Measurements from ENCODE around the gene MRM2.

MRM2 gene

GRCh38 chr7:2220030-2220429 is 22.0 kb downstream of the MRM2 start:
- no peak for DNase-seq

GRCh38 chr7:2219606-2220005 is 22.4 kb downstream of the MRM2 start:
- DNase-seq = no peak

- DNase-seq = no peak
Measured at GRCh38 chr7:2219136-2219535, 22.9 kb downstream of the MRM2 start.

GRCh38 chr7:2218444-2218785 is 23.6 kb downstream of the MRM2 start:
- DNase-seq = no peak

- DNase-seq = no peak
Measured at GRCh38 chr7:2217716-2218443, 24.1 kb downstream of the MRM2 start.

GRCh38 chr7:2217206-2217605 is 24.8 kb downstream of the MRM2 start:
- no peak for DNase-seq

- no peak for DNase-seq
Measured at GRCh38 chr7:2215851-2216250, 26.2 kb downstream of the MRM2 start.

- peak in 1 of 2 donors; percentile 7 for DNase-seq
Measured at GRCh38 chr7:2214636-2215035, 27.4 kb downstream of the MRM2 start.

GRCh38 chr7:2213551-2214215 is 28.3 kb downstream of the MRM2 start:
- no peak for DNase-seq

- no peak for DNase-seq
Measured at GRCh38 chr7:2212906-2213305, 29.1 kb downstream of the MRM2 start.

GRCh38 chr7:2211926-2212325 is 30.1 kb downstream of the MRM2 start:
- DNase-seq = no peak

GRCh38 chr7:2211259-2211880 is 30.6 kb downstream of the MRM2 start:
- DNase-seq = no peak

- DNase-seq = no peak
Measured at GRCh38 chr7:2210551-2211258, 31.3 kb downstream of the MRM2 start.

GRCh38 chr7:2209961-2210323 is 32.1 kb downstream of the MRM2 start:
- DNase-seq = no peak

GRCh38 chr7:2209146-2209960 is 32.7 kb downstream of the MRM2 start:
- DNase-seq = peak; percentile 47 to 50

GRCh38 chr7:2208712-2209111 is 33.3 kb downstream of the MRM2 start:
- no peak for DNase-seq

- DNase-seq = no peak
Measured at GRCh38 chr7:2205036-2205780, 36.8 kb downstream of the MRM2 start.

- no peak for DNase-seq
Measured at GRCh38 chr7:2204446-2204845, 37.6 kb downstream of the MRM2 start.

GRCh38 chr7:2203766-2204300 is 38.2 kb downstream of the MRM2 start:
- DNase-seq = no peak

- DNase-seq = no peak
Measured at GRCh38 chr7:2202901-2203765, 38.9 kb downstream of the MRM2 start.

- DNase-seq = no peak
Measured at GRCh38 chr7:2202361-2202761, 39.6 kb downstream of the MRM2 start.
